Endodermal cell (in vitro differentiated cells): ENCODE results near the gene SLC22A25. TPM values are rescaled to one million over a fixed set of nuclear protein-coding genes. Genes with fewer than 3 reads are reported as not detected.
"Not testable (repeated sequence)": the region's sequence is repeated elsewhere in the genome, so short reads cannot be mapped to it uniquely, and the experiment has no call there.

ENCODE experiments used
- DNase-seq: peaks from one replicate; pipeline ENCODE4 v3.0.0-alpha.2; 2017
- H3K27ac ChIP-seq: 2 replicates; pipeline ENCODE4 v1.5.1; 2013; ENCODE audit warnings: mild to moderate bottlenecking, low read depth, low read length, moderate library complexity
- H3K27me3 ChIP-seq: 2 replicates; pipeline ENCODE4 v1.6.1; 2013; ENCODE audit warnings: mild to moderate bottlenecking, low read length, moderate library complexity; ENCODE audit not compliant: insufficient read depth, control insufficient read depth, poor library complexity, severe bottlenecking
- H3K36me3 ChIP-seq: 2 replicates; pipeline ENCODE4 v1.7.0; 2013; ENCODE audit warnings: mild to moderate bottlenecking, low read length, moderate library complexity; ENCODE audit not compliant: control insufficient read depth, insufficient read depth
- H3K4me1 ChIP-seq: one replicate; pipeline ENCODE4 v1.7.0; 2013; ENCODE audit warnings: low read length; ENCODE audit not compliant: control insufficient read depth, insufficient read depth
- H3K4me3 ChIP-seq: 2 replicates; pipeline ENCODE4 v1.5.1; 2013; ENCODE audit warnings: mild to moderate bottlenecking, low read length, moderate library complexity
- H3K9ac ChIP-seq: 2 replicates; pipeline ENCODE4 v1.6.1; 2013; ENCODE audit warnings: mild to moderate bottlenecking, low read length, moderate library complexity; ENCODE audit not compliant: poor library complexity, severe bottlenecking; ENCODE audit errors: extremely low read depth
- H3K9me3 ChIP-seq: 2 replicates; pipeline ENCODE4 v1.6.1; 2013; ENCODE audit warnings: mild to moderate bottlenecking, low read length, moderate library complexity; ENCODE audit not compliant: control insufficient read depth
- H3K27ac Mint-ChIP-seq: 2 replicates; pipeline ENCODE4 v1.8.0; 2020; ENCODE audit warnings: mixed read lengths
- H3K27me3 Mint-ChIP-seq: 2 replicates; pipeline ENCODE4 v1.8.0; 2021; ENCODE audit warnings: mild to moderate bottlenecking, mixed read lengths; ENCODE audit not compliant: insufficient read depth
- H3K36me3 Mint-ChIP-seq: 2 replicates; pipeline ENCODE4 v1.8.0; 2020; ENCODE audit warnings: low read depth, mixed read lengths
- H3K4me1 Mint-ChIP-seq: 2 replicates; pipeline ENCODE4 v1.8.0; 2020; ENCODE audit warnings: mixed read lengths
- H3K4me3 Mint-ChIP-seq: 2 replicates; pipeline ENCODE4 v1.8.0; 2020; ENCODE audit warnings: mild to moderate bottlenecking, moderate library complexity, mixed read lengths
- H3K9me3 Mint-ChIP-seq: 2 replicates; pipeline ENCODE4 v1.8.0; 2020; ENCODE audit warnings: mild to moderate bottlenecking, mixed read lengths
- WGBS, 2 experiments: methylation state at CpG; one replicate each; pipeline versions ENCODE4 v1.1.5 to v1.1.7; 2013; ENCODE audit warnings: missing lambda C conversion rate in 2 of 2, mixed read lengths in 1 of 2; ENCODE audit not compliant: insufficient coverage in 1 of 2, insufficient read length in 1 of 2; 5-methylcytosine and 5-hydroxymethylcytosine counted together
- total RNA-seq, 2 donors: library from RNA; stranded (reverse); fragmentation: NEBNext Ultra II Directional in 1 of 2; extraction: Animal tissue kit (Norgen Biotek cat#: 25700) in 1 of 2; gene quantifications; 2 replicates in 1 of 2; 3 replicates in 1 of 2; pipeline ENCODE4 v1.2.1, GENCODE V29; 2021
- TF ChIP-seq, protein P1 (sequence below): fragments of 200-600 bp; sonication (generic); conservative IDR thresholded peaks from 2 replicates; pipeline ENCODE4 v1.5.0; 2021; ENCODE audit warnings: antibody characterized with exemption, mild to moderate bottlenecking

The SLC22A25 gene
- total RNA-seq, 2 donors from 2014 or later: 0.18 TPM; not detected in 1

GRCh38 chr11:63237413-63237812 lies 6.0 kb downstream of the SLC22A25 start:
- no peaks in the 10 kb centered on the region for H3K36me3 ChIP-seq
- H3K27ac ChIP-seq: no peak overlapping the region
- H3K9ac ChIP-seq: no peak overlapping the region
- peaks cover 4% of the 10 kb centered on the region for H3K4me1 Mint-ChIP-seq
- H3K4me1 ChIP-seq: no peaks in the 10 kb centered on the region
- DNase-seq: no peak
- no peak overlapping the region for H3K4me3 ChIP-seq
- H3K27ac Mint-ChIP-seq: no peak overlapping the region
- H3K9me3 Mint-ChIP-seq: peaks cover 56% of the 10 kb centered on the region
- H3K27me3 Mint-ChIP-seq: peaks cover 3% of the 10 kb centered on the region
- peaks cover 2% of the 10 kb centered on the region for H3K36me3 Mint-ChIP-seq
- H3K27me3 ChIP-seq: no peaks in the 10 kb centered on the region
- TF ChIP-seq, protein P1, sequence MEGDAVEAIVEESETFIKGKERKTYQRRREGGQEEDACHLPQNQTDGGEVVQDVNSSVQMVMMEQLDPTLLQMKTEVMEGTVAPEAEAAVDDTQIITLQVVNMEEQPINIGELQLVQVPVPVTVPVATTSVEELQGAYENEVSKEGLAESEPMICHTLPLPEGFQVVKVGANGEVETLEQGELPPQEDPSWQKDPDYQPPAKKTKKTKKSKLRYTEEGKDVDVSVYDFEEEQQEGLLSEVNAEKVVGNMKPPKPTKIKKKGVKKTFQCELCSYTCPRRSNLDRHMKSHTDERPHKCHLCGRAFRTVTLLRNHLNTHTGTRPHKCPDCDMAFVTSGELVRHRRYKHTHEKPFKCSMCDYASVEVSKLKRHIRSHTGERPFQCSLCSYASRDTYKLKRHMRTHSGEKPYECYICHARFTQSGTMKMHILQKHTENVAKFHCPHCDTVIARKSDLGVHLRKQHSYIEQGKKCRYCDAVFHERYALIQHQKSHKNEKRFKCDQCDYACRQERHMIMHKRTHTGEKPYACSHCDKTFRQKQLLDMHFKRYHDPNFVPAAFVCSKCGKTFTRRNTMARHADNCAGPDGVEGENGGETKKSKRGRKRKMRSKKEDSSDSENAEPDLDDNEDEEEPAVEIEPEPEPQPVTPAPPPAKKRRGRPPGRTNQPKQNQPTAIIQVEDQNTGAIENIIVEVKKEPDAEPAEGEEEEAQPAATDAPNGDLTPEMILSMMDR: no peak
- peaks cover 17% of the 10 kb centered on the region for H3K9me3 ChIP-seq
- H3K4me3 Mint-ChIP-seq: no peak overlapping the region

GRCh38 chr11:63235471-63236461 lies 7.6 kb downstream of the SLC22A25 start:
- DNase-seq, H3K27me3 Mint-ChIP-seq, H3K27me3 ChIP-seq, H3K4me1 Mint-ChIP-seq, H3K4me3 ChIP-seq, H3K9ac ChIP-seq, H3K27ac ChIP-seq, H3K27ac Mint-ChIP-seq, H3K36me3 Mint-ChIP-seq, H3K4me1 ChIP-seq, H3K36me3 ChIP-seq, H3K4me3 Mint-ChIP-seq: not testable (repeated sequence)
- 88 to 92% methylated on average over 2 to 4 of the region's 8 CpGs for WGBS, 2 experiments
- H3K9me3 ChIP-seq: peaks cover 17% of the 10 kb centered on the region
- peaks cover 67% of the 10 kb centered on the region for H3K9me3 Mint-ChIP-seq

- WGBS, 2 experiments: 60 to 63% methylated on average over 1 of the region's 1 CpG
- DNase-seq: no peak
- H3K9me3 ChIP-seq: no peaks in the 10 kb centered on the region
- peaks cover 32% of the 10 kb centered on the region for H3K9me3 Mint-ChIP-seq
- no peak overlapping the region for H3K9ac ChIP-seq
- H3K36me3 ChIP-seq: no peaks in the 10 kb centered on the region
- no peak overlapping the region for H3K27ac Mint-ChIP-seq
- H3K4me3 ChIP-seq: no peak overlapping the region
- no peaks in the 10 kb centered on the region for H3K4me1 Mint-ChIP-seq
- H3K27me3 Mint-ChIP-seq: peaks cover 3% of the 10 kb centered on the region
- no peak overlapping the region for H3K27ac ChIP-seq
- no peaks in the 10 kb centered on the region for H3K27me3 ChIP-seq
- no peaks in the 10 kb centered on the region for H3K36me3 Mint-ChIP-seq
- no peaks in the 10 kb centered on the region for H3K4me1 ChIP-seq
- no peak overlapping the region for H3K4me3 Mint-ChIP-seq
- TF ChIP-seq, protein P1: no peak
These were observed 13.6 kb downstream of the SLC22A25 start for GRCh38 chr11:63229815-63230214.
